NCI-H2196 (cell line): ENCODE results near the gene PKN2.

ENCODE experiments used
- DNase-seq: peaks from one replicate; lab custom pipeline; 2025; ENCODE audit not compliant: unreplicated experiment; lab: John Stamatoyannopoulos, UW

The PKN2 gene

DNA sequence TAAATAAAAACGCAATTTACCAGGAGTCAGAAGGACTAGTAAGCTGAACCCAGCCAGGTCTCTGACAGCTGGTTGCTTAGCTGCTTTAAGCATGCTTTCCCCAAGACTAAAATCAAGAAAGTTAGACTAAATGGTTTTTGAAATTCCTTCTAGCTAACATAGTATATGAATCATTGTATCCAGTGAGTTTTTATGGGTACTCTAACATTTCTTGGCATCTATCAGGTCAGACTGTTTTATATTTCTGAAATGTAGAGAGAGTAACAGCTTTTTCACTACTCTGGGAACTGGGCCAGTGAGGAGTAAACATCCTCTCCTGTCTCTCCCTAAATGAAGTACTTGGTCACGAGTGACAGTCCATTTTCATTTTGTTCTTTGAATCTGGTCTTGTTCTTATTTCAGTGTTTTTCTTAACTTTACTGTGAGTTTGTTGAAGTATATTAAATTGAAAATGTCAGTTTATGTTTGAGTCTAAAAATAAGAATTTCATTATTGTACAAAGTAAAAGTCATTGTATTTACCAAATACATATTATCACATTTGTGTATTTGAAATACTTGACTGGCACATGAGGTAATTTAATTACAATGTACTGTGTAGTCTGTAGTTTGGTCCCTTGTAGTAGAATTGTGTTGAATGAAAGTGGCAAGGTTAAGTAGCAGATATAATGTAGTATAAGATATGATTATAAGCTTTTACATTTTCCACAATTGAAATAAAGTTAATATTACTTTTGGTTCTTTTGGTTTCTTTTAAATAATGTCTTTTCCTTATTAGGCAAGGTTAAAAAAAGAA lies 47.6 kb downstream of the PKN2 start:
- peak; percentile 71 for DNase-seq

DNA sequence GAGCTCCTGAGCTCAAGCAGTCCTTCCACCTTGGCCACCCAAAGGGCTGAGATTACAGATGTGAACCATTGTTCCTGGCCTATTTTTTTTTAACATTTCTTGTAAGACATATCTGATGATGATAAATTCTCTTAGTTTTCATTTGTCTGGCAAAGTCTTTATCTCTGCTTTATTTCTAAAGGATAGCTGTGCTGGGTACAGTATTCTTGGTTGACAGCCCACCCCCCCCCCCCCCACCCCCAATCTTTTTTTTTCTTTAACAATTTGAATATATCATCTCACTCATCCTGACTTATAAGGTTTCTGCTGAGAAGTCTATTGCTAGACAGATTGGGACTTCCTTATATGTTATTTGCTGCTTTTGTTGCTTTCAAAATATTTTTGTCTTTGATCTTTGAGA lies 51.3 kb downstream of the PKN2 start:
- no peak for DNase-seq

DNA sequence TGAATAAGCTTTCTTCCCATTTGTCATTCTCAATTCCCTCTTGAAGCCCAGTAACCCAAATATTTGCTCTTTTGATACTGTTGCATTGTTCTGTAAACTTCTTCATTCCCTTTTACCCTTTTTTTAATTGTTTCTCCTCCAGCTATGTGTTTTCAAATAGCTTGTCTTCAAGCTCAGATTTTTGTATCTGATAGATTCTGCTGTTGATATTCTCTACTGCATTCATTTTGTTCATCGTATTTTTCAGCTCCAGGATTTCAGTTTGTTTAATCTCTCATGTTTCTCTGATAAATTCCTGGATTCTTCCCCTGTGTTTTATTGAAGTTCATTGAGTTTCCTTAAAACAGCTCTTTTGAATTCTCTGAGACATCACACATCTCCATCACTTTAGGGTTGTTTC lies 51.8 kb downstream of the PKN2 start:
- DNase-seq: no peak

DNA sequence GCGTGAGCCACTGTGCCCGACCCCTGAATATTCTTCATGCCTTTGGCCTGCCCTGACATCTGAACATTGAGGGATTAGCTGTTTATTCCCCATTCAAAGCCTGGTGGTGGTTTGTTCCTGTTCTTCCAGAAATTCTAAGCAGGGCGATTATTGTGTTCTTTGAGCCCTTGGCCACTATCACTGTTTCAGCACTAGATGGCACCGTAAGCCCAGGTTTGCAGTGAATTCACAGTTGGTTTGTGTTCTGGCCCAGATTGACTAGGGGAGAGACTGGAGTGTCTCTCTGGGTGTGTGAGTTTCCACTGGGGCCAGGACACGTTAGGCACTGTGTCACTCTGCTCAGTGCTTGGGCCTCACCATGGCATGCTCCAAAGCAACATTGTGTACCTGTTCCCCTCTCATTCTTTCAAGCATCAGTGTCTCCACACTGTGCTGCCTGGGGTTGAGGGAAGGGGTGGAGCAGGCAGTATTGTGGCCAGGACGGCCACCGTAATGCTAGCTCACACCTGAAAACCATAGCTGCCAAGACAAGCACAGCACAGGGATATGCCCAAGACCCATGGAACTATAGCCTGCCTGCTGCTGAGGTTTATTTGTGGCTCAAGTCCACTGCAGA lies 52.7 kb downstream of the PKN2 start:
- DNase-seq: no peak

DNA sequence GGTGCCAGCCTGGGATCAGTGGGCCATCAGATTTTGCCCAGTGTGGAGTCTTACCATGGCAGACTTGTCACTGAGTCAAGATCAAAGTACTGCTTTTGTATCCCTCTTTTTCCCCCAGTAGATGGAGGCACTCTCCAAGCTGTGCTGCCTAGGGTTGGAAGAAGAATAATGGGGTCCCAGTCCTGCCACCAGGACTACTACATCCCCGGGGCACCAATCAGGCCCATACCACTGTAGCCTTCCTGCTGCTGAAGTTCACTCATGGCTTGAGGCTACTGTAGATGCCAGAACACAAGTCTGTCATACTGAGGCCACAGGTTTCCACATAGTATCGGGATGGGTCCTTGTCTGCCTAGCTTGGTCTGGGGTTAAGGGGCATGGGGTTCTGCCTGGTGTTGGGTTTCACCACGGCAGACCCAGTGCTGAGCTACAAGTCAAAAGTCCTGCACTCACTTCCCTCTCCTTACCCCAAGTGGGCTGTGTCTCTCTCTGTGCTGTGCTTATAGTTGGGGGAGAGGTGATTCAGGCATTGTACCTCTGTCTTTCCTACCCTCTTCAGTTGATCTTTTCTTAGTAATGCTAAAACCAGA lies 53.4 kb downstream of the PKN2 start:
- no peak for DNase-seq

DNA sequence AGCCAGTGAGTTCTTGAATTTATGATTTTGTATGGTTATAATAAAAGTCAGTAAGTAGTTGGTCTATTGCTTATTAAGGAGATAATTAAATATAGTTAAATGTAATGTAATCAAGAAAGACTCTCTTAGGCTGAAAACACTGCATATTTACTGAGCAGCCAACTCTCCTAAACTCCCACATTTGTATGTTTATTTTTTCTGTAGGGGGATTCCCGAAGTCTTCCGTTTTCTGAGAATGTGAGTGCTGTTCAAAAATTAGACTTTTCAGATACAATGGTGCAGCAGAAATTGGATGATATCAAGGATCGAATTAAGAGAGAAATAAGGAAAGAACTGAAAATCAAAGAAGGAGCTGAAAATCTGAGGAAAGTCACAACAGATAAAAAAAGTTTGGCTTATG lies 56.7 kb downstream of the PKN2 start:
- no peak for DNase-seq

DNA sequence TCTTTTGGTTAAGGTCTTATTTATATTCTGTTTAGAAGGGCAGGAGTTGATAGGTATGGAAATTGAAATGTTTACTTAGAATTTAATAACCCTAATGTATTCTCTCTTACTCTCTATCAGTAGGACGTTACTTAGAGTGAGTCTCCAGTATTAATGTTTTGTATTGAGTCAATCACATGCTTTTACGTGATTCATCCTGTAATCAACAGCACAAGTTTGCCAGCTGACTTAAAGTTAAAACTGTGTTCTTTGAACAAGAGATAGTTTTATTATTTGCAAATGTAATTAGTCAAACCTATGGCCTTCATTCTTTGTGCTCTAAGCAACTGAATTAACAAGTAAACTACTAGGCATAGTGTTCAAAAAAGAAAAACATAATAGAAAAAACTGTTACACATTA lies 57.3 kb downstream of the PKN2 start:
- DNase-seq: no peak

DNA sequence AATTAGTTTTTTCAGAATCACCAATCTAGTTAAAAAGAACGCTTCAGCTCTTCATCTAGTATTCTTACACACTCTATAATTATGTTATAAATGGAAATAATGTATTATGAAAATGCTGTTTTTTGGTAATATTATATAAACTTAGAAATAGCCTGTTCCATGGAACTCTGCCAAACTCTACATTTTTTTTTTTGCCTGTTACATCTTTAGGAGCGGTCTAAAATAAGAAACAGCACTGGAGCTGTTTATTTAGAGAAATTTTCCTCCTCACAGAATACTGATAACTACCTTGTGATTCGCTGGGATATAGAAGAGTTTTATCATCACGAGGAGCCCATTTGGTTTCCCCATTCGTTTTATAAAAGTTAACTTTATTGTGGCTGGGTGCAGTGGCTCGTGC lies 58.5 kb downstream of the PKN2 start:
- no peak for DNase-seq

DNA sequence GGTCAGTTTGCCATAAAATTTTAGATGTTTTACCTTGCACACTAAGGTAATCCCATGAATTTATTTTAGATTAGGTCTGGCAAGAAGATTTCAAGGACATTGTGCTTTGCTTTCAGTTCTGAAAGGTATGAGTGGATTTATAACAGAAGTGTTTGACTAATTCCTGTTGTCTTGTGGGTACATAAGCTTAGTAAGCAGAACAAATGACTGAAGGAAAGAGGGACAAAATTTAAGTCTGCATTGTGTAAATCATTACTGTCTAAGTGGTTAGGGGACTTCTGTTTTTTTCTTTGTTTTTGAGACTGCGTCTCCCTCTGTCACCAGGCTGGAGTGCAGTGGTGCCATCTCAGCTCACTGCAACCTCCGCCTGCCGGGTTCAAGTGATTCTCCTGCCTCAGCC lies 60.1 kb downstream of the PKN2 start:
- DNase-seq: no peak

DNA sequence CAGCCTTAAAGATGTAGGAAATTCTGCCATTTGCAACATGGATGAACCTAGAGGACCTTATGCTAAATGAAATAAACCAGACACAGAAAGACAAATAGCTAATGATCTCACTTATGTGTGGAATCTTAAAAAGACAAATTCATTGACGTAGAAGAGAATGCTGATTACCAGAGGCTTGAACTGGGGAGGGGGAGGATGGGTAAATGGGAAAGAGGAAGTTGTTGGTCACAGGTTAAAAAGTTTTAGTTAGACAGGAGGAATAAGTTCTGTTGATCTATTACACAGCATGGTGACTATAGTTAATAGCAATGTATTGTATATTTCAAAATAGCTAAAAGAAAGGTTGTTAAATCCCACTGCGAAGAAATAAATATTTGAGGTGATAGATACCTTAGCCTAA lies 62.8 kb downstream of the PKN2 start:
- no peak for DNase-seq

DNA sequence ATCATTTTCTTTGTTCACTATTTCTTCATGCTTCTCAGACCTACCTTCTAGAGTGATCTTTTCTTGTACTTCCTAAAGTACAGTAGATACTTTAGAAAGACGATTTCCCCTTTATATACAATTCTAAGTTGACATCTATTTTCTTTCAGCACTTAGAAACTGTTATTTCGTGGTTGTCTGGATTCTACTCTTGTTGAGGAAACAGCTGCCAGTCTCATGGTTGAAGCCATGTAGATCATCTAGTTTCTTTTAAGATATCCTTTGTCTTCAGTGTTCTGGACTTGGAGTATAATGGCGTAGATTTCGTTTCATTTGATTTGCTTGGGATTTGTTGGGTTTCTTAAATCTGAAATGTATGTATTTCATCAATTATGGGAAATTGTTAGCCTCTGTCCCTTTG lies 67.6 kb downstream of the PKN2 start:
- DNase-seq: no peak

DNA sequence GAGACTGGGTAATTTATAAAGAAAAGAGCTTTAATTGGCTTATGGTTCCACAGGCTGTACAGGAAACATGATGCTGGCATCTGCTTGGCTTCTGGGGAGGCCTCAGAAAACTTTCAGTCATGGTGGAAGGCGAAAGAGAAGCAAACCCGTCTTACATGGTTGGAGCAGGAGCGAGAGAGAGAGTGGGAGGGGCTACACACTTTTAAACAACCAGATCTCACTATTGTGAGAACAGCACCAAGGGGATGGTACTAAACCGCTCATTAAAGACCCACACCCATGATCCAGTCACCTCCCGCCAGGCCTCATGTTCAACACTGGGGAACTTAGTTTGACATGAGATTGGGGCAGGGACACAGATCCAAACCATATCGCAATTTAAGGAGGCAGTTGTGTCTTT lies 69.4 kb downstream of the PKN2 start:
- DNase-seq: no peak

DNA sequence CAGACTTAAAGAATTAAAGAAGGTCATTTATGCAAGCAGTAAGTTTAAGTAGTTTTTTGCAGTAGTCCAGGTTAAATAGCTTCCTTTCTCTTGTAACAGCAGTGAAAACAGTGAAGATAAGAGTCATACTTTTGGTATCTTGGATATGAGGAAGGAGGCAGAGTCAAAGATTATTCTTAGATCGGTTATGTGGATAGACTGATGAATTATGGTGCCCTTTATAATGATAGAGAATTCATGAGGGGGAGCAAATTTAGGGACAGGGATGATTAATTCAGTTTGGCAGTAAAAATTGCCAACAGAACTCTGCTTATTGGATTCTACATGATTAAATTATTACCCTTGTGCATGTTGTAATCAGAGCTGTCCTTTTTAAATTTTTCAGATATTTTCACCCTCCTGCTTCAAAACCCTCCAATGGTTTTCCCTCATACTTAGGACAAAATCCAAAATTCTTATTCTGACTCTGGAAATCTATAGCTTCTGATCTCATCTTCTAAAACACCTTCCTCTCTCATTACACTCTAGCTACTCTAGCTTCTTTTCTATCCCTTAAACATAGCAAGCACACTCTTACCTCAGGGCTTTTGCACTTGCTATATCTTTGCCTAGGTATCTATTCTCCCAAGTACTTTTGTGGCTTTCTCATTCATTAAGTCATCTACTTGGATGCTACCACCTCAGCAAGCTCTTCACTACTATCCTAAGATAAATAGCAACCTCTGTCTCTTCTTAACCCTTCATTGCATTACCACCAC lies 79.8 kb downstream of the PKN2 start:
- no peak for DNase-seq

DNA sequence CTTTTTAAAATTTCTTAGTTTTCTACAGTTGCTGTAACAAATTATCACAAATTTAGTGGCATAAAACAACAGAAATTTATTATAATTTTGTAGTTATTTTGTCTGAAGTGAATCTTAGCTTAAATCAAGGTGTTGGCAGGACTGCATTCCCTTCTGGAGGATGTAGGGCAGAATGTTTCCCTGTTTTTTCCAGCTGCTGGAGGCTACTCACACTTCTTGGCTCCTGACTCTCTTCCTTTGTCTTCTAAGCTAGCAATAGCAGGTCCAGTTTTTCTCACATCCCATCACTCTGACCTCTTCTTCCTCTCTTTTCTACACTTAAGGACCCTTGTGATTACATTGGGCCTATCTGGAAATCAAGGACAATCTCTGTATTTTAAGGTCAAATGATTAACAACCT lies 84.1 kb downstream of the PKN2 start:
- DNase-seq: no peak

DNA sequence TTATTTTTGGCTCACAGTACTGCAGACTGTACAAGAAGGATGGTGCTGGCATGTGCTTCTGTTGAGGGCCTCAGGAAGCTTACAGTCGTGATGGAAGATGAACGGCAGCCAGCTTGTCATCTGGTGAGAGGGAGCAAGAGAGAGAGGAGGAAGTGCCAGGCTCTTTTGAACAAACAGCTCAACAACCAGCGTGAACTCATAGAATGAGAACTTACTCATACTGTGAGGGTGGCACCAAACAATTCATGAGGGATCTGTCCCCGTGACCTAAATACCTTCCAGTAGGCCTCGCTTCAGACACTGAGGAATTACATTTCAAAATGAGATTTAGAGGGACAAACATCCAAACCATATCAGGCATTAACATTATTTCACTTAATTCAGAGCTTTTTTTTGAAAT lies 84.7 kb downstream of the PKN2 start:
- no peak for DNase-seq

DNA sequence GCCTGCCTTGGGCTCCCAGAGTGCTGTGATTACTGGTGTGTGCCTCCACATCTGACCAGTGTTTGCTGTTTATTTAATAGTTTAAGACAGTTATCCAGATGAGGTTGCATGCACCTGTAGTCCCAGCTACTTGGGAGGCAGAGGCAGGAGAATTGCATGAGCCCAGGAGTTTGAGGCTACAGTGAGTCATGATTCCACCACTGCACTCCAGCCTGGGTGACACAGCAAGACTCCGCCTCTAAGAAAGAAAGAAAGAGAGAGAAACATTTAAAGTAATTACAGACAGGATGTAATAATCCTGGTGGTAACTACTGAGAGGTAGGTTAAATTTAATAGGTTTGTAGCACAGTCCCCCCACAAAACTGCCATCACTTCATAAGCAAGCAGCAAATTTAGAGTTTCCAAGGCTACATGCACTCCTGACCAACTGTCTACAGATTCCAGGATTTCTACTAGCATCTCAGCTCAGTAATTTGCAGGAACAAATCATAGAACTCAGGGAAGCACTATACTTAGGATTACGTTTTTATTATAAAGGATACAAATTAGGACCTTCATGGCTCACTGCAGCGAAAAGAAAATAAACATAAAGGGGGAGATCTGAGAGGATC lies 89.6 kb downstream of the PKN2 start:
- DNase-seq: no peak

DNA sequence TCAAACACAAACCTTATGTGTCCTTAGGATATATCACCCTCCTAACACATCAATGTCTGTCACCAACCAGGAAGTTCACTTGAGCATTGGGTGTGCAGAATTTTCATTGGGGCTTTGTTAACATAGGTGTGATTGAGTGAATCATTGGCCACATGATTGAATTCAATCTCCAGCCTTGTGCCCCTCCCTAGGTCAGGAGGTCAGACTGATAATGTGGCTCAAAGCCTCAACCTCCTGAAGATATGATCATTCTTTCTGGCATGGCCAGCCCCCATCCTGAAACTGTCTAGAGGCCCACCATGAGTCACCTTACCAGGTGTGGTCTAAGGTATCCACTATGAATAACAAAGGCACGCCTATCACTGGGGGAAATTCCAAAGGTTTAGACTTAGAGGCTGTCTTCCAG lies 90.1 kb downstream of the PKN2 start:
- peak; percentile 19 for DNase-seq

DNA sequence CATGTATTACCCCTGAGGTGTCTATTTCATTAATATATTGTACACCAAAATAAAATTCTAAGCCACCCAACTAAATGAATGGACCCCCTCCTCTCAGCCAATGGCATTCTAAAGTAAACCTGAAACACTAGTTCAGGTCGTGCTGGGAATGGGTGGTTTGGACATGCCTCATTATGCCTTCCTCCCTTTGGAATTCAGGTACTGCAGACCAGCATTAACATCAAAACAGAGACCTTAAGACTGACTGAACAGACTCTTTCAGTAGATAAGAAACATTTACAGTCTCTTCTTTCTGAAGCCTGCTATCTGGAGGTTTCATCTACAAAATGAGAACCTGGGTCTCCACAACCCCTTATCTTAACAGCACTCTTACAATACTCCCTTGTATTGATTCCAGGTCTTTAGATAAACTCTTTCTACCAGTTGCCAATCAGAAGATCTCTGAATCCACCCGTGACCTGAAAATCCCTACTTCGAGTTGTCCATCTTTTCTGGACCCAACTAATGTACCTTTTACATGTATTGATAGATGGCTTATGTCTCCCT lies 93.6 kb downstream of the PKN2 start:
- no peak for DNase-seq

DNA sequence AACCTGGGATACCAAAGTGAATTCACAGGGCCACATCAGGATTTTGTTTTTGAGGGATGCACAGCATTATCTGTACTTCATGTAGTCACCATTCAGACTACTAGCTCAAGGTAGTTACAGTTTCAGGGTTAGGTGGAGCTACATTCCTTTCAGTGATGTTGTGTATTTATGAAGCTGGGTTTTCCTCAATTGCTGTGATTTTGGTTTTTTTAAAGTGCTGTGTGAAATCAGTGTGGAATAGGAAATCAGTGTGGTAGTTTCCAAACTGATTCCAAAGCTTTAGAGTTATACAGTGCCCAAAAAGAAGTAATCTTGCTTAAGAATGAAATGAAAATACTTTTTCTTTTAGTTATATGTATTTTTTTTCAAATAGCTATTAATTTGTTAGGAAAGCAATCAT lies 95.8 kb downstream of the PKN2 start:
- no peak for DNase-seq

DNA sequence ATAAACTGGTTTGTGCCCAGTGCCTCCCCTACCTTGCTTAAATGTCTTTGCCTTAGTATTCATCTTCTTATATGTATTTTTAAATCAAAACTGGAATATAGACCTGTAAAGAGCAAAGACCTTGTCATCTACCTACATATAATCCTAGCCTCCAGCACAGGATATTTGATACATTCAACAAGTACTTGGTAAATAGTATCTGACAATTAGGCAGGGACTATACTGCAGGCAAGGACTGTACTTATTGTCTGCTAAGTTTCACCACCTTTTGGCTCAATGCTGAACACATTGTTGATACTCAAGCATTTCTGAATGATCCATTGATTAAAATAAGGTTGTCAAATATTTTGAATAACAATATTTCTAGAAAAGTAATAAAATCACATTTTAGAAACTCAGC lies 96.4 kb downstream of the PKN2 start:
- DNase-seq: no peak

DNA sequence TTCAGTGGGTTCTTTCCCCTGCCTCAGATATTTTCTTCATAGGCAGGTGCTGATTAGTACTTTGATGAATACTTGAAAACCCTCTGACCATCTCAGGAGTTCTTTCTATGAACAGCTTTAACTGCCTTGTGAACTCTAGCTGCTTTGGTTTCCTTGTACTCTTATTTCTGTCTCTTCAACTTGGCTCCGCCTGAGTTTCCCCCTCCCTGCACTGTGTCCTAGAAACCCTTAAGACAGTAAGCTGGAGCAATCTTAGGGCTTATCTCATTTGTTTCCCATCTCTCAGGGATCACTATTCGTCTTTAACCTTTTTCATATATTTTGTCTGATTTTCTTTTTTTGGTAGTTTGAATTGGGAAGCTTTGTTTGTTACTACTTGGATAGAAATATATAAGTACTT lies 99.1 kb downstream of the PKN2 start:
- DNase-seq: no peak
